Pancreas (tissue), 10 donors: ENCODE measurements around the gene ECE1. TPM values are rescaled to one million over a fixed set of nuclear protein-coding genes. Genes with fewer than 3 reads are reported as not detected.

Experiments
- ATAC-seq, 4 donors: fragments of 200-7000 bp; cut with Tn5 transposase; one replicate each; pipeline versions ENCODE4 v1.8.0 to v1.9.1; 2020; ENCODE audit warnings: mild to moderate bottlenecking in 4 of 4, moderate library complexity in 4 of 4
- DNase-seq, 6 donors: peaks; one replicate each; pipeline ENCODE4 v3.0.0-alpha.2; 2020
- FAIRE-seq: peaks from 2 replicates; lab custom pipeline; 2012; peaks lifted over from hg19 to GRCh38; lab: Jason Lieb, UNC
- H3K27ac ChIP-seq, 4 donors: fragments of 200-600 bp; sonication (generic); 1 replicate in 3 of 4; 2 replicates in 1 of 4; pipeline versions ENCODE4 v1.5.0 to v1.8.0; 2020
- H3K27me3 ChIP-seq, 4 donors: fragments of 200-600 bp; one replicate each; pipeline ENCODE4 v1.8.0; 2021
- H3K36me3 ChIP-seq, 3 donors: fragments of 200-600 bp; sonication (generic) in 1 of 3; one replicate each; pipeline versions ENCODE4 v1.5.0 to v1.8.0; 2020 to 2021
- H3K4me1 ChIP-seq, 3 donors: fragments of 200-600 bp; one replicate each; pipeline ENCODE4 v1.8.0; 2021
- H3K4me3 ChIP-seq, 4 donors: fragments of 200-600 bp; sonication (generic) in 2 of 4; one replicate each; pipeline versions ENCODE4 v1.5.0 to v1.8.0; 2020 to 2021
- H3K9me3 ChIP-seq, 4 donors: fragments of 200-600 bp; one replicate each; pipeline ENCODE4 v1.8.0; 2021
- WGBS, 2 donors: extraction: QIAGEN DNeasy Blood & Tissue Kit; methylation state at CpG; one replicate each; pipeline ENCODE4 v1.1.7; 2013; 5-methylcytosine and 5-hydroxymethylcytosine counted together
- intact Hi-C, 3 donors: fragments of 100-400 bp; cut with DNase I; formaldehyde crosslinking; loops; one replicate each; pipeline versions ENCODE4 v1.11.1 to v1.14.2; 2022
- polyA plus RNA-seq, 2 donors: library from polyadenylated mRNA; stranded (reverse); fragments of 200-250 nt; gene quantifications; one replicate each; pipeline ENCODE4 v1.2.3, GENCODE V29; 2013
- total RNA-seq, 6 donors: library from RNA; stranded (reverse); fragmentation: NEBNext Ultra II Directional in 4 of 6; extraction: Animal tissue kit (Norgen Biotek cat#: 25700) in 4 of 6; gene quantifications; one replicate each; pipeline versions ENCODE4 v1.2.1 to v1.2.4, GENCODE V29; 2021 to 2023
- TF ChIP-seq, protein P1 (sequence below), 4 donors: fragments of 200-600 bp; sonication (generic) in 3 of 4; IDR thresholded peaks; one replicate each; pipeline versions ENCODE4 v1.5.0 to v1.8.0; 2021; ENCODE audit warnings: antibody characterized with exemption in 4 of 4
- donor health status: healthy with polysubstance abuse.
- donor health status: DM: no; HTN: no; CAD: no; lungs with moderate emphysema.
- donor health status: DM: no; HTN: no; CAD: no.
- donor health status: control.
- donor health status: control.
- donor health status: Bipolar disorder and iron deficiency.
- donor health status: DM: yes; HTN: yes; CAD: no.
- donor health status: DM: no; HTN: no; CAD: no.
- donor health status: DM: no; HTN: no; CAD: no.
- donor health status: DM: yes; HTN: yes; CAD: no.

ECE1 gene
- total and polyA plus RNA-seq, 8 donors: 38.1 to 141 (median 85.8) TPM

- ATAC-seq (no peak), DNase-seq (no peak), FAIRE-seq (no peak)
- H3K4me3 ChIP-seq: no peak overlapping the region
- peak overlapping the region; percentile 58 to 84 (median 75) for H3K27ac ChIP-seq
- intact Hi-C loops: loop anchor here in 2 of 3 donors (5.0 to 10.0 kb wide), 3 partner anchors 53 to 80 kb away; no protein-coding TSS in a partner anchor
- H3K9me3 ChIP-seq: no peaks in the 10 kb centered on the region
- H3K36me3 ChIP-seq: no peaks in the 10 kb centered on the region
- no peaks in the 10 kb centered on the region for H3K27me3 ChIP-seq
- 37 to 39% methylated on average over 8 of the region's 8 CpGs for WGBS, 2 donors
- TF ChIP-seq, protein P1, sequence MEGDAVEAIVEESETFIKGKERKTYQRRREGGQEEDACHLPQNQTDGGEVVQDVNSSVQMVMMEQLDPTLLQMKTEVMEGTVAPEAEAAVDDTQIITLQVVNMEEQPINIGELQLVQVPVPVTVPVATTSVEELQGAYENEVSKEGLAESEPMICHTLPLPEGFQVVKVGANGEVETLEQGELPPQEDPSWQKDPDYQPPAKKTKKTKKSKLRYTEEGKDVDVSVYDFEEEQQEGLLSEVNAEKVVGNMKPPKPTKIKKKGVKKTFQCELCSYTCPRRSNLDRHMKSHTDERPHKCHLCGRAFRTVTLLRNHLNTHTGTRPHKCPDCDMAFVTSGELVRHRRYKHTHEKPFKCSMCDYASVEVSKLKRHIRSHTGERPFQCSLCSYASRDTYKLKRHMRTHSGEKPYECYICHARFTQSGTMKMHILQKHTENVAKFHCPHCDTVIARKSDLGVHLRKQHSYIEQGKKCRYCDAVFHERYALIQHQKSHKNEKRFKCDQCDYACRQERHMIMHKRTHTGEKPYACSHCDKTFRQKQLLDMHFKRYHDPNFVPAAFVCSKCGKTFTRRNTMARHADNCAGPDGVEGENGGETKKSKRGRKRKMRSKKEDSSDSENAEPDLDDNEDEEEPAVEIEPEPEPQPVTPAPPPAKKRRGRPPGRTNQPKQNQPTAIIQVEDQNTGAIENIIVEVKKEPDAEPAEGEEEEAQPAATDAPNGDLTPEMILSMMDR (IDR thresholded peaks at IDR 0.05): no peak
- H3K4me1 ChIP-seq: peaks cover 85 to 93% (median 86%) of the 10 kb centered on the region in 3 donors
Measured at GRCh38 chr1:21337454-21337927, 47.2 kb upstream of the ECE1 start.

DNA sequence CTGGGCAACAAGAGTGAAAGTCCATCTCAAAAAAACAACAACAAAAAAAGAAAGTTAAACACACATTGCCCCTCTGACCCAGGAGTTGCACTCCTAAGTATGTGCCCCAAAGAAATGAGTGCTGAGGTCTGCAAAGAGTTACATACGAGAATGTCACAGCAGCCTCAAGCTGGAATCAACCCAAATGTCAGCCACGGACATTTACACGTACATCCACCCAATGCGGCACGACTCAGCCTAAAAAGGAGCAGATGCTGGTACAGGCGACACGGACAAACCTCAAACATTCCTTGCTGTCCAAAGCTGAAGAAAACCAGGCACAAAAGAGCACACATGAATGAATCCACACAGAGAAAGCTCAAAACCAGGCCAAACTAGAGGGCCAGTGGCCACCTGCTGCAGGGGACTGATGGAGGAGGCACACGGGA, 46.8 kb upstream of the ECE1 start:
- H3K27ac ChIP-seq: peak overlapping the region in 2 of 4 donors; percentile 81 to 84
- H3K36me3 ChIP-seq: no peaks in the 10 kb centered on the region
- H3K27me3 ChIP-seq: no peaks in the 10 kb centered on the region
- ATAC-seq: no peak
- DNase-seq: peak in 1 of 6 donors; percentile 32
- H3K4me1 ChIP-seq: peaks cover 85 to 93% (median 86%) of the 10 kb centered on the region in 3 donors
- no peaks in the 10 kb centered on the region for H3K9me3 ChIP-seq
- WGBS, 2 donors: 37 to 43% methylated on average over 8 of the region's 8 CpGs
- intact Hi-C loops: loop anchor here in 2 of 3 donors (5.0 to 10.0 kb wide), 3 partner anchors 52 to 80 kb away; no protein-coding TSS in a partner anchor
- H3K4me3 ChIP-seq: no peak overlapping the region
- TF ChIP-seq, protein P1 (IDR thresholded peaks at IDR 0.05): no peak
- FAIRE-seq: no peak

DNA sequence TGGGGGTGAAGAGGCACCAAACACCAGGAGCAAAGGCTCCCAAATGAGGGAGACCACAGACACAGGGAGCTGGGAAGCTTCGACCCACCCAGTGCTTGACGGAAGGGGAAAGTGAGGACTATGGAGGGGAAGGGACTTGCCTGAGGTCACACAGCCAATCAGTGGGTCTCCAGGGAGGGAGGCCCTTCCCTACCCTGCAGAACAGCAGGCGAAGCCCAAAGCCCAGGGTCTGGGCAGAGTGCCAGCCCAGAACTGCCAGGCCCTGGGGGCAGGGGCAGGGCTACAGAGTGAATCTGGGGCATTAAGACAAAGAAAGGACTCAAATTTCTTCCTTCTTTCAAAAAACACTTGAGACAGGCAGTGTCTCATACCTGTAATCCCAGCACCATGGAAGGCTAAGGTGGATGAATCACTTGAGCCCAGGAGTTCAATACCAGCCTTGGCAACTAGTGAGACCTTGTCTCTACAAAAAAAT, 45.5 kb upstream of the ECE1 start:
- ATAC-seq: no peak
- Histone ChIP-seq H3K27me3 (no peaks in the 10 kb centered on the region), H3K36me3 (no peaks in the 10 kb centered on the region), H3K4me3 (no peak overlapping the region), H3K4me1 (peaks cover 77 to 93% (median 83%) of the 10 kb centered on the region in 3 donors), H3K27ac (peak overlapping the region in 3 of 4 donors; percentile 33 to 84 (median 65)), H3K9me3 (no peaks in the 10 kb centered on the region)
- intact Hi-C loops: loop anchor here in 2 of 3 donors (5.0 to 10.0 kb wide), 3 partner anchors 51 to 78 kb away; no protein-coding TSS in a partner anchor
- DNase-seq: peak in 4 of 6 donors; percentile 37 to 77 (median 56)
- TF ChIP-seq, protein P1 (IDR thresholded peaks at IDR 0.05): no peak
- FAIRE-seq: no peak
- 54 to 61% methylated on average over 3 of the region's 3 CpGs for WGBS, 2 donors

DNA sequence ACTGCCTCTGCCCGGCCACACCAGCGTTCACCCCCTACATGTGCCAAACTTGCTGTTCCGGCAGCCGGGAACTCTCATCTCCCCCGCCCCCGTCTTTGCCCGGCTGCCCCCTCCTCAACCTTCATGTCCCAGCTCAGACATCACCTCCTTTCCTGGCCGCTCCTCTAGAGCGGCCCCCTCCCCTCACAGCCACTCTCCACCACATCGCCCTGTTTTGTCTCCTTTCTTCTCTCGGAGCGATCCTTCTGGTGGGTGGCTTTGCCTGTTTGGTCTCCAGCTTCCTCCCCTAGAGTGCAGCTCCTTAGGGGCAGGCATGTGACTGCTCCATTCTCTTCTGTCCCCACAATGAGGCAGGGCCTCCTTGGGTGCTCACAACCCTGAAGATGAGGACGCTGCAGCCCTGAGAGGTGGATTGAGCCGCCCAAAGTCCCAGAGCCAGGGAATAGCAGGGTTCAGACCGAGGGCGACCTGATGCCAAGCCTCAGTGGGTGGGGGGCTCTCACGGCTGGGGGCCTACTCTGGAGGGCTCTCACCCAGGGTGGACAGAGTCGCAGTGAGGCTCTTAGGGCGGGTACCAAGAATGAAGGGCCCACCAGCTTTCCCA, 44.9 kb upstream of the ECE1 start:
- Histone ChIP-seq H3K36me3 (no peaks in the 10 kb centered on the region), H3K4me1 (peaks cover 77 to 93% (median 83%) of the 10 kb centered on the region in 3 donors), H3K4me3 (peak overlapping the region in 1 of 4 donors; percentile 4), H3K27me3 (no peaks in the 10 kb centered on the region), H3K27ac (peak overlapping the region; percentile 33 to 84 (median 52)), H3K9me3 (no peaks in the 10 kb centered on the region)
- no peak for FAIRE-seq
- TF ChIP-seq, protein P1 (IDR thresholded peaks at IDR 0.05): peak in 1 of 4 donors; percentile 1
- no peak for ATAC-seq
- 42 to 51% methylated on average over 19 of the region's 19 CpGs for WGBS, 2 donors
- DNase-seq: peak in 2 of 6 donors; percentile 20 to 44
- intact Hi-C loops: loop anchor here in 2 of 3 donors (5.0 to 10.0 kb wide), 3 partner anchors 50 to 78 kb away; no protein-coding TSS in a partner anchor
